Endothelial cell (in vitro differentiated cells): Measurements from ENCODE around the gene ATAD3B. TPM values are rescaled to one million over a fixed set of nuclear protein-coding genes. Genes with fewer than 3 reads are reported as not detected.

Experiments used
- DNase-seq: peaks from one replicate; pipeline ENCODE4 v3.0.0; 2021; ENCODE audit warnings: low spot score
- H3K27ac Mint-ChIP-seq: one replicate; pipeline ENCODE4 v1.8.0; 2021; ENCODE audit warnings: mixed read lengths, inconsistent platforms; ENCODE audit not compliant: unreplicated experiment
- H3K27me3 Mint-ChIP-seq: one replicate; pipeline ENCODE4 v1.8.0; 2021; ENCODE audit warnings: mild to moderate bottlenecking, moderate library complexity, mixed read lengths, inconsistent platforms; ENCODE audit not compliant: unreplicated experiment
- H3K36me3 Mint-ChIP-seq: one replicate; pipeline ENCODE4 v1.8.0; 2021; ENCODE audit warnings: mild to moderate bottlenecking, low read depth, mixed read lengths, inconsistent platforms; ENCODE audit not compliant: unreplicated experiment
- H3K4me1 Mint-ChIP-seq: one replicate; pipeline ENCODE4 v1.8.0; 2021; ENCODE audit warnings: mild to moderate bottlenecking, mixed read lengths, inconsistent platforms; ENCODE audit not compliant: unreplicated experiment
- H3K4me3 Mint-ChIP-seq: one replicate; pipeline ENCODE4 v1.8.0; 2021; ENCODE audit warnings: mild to moderate bottlenecking, mixed read lengths, inconsistent platforms; ENCODE audit not compliant: unreplicated experiment
- H3K9me3 Mint-ChIP-seq: one replicate; pipeline ENCODE4 v1.8.0; 2021; ENCODE audit warnings: mixed read lengths, inconsistent platforms; ENCODE audit not compliant: unreplicated experiment
- CTCF ChIP-seq: fragments of 200-600 bp; sonication (generic); IDR thresholded peaks from one replicate; pipeline ENCODE4 v1.5.0; 2021; ENCODE audit warnings: antibody characterized with exemption; ENCODE audit not compliant: unreplicated experiment
- total RNA-seq: library from RNA; stranded (reverse); fragmentation: NEBNext Ultra II Directional; extraction: Animal tissue kit (Norgen Biotek cat#: 25700); gene quantifications from one replicate; pipeline ENCODE4 v1.2.1, GENCODE V29; 2021; ENCODE audit not compliant: unreplicated experiment

The ATAD3B gene
- total RNA-seq, 1 donor from 2014 or later = 27.2 TPM

GRCh38 chr1:1424707-1425106 lies 46.9 kb upstream of the ATAD3B start:
- Mint-ChIP-seq H3K9me3 (no peaks in the 10 kb centered on the region), H3K27me3 (peaks cover 12% of the 10 kb centered on the region), H3K36me3 (peaks cover 9% of the 10 kb centered on the region), H3K4me1 (peaks cover 19% of the 10 kb centered on the region), H3K4me3 (no peak overlapping the region), H3K27ac (peak overlapping the region; percentile 36)
- TF ChIP-seq CTCF = no peak
- DNase-seq = no peak

- peaks cover 18% of the 10 kb centered on the region for H3K27me3 Mint-ChIP-seq
- no peak for DNase-seq
- H3K9me3 Mint-ChIP-seq = no peaks in the 10 kb centered on the region
- H3K4me1 Mint-ChIP-seq = peaks cover 24% of the 10 kb centered on the region
- H3K27ac Mint-ChIP-seq = no peak overlapping the region
- TF ChIP-seq CTCF = no peak
- peaks cover 9% of the 10 kb centered on the region for H3K36me3 Mint-ChIP-seq
- no peak overlapping the region for H3K4me3 Mint-ChIP-seq
Observed at GRCh38 chr1:1425426-1425752, 46.2 kb upstream of the ATAD3B start.

GRCh38 chr1:1425753-1426495 lies 45.6 kb upstream of the ATAD3B start:
- no peak for TF ChIP-seq CTCF
- Mint-ChIP-seq H3K4me3 (no peak overlapping the region), H3K27me3 (peaks cover 18% of the 10 kb centered on the region), H3K9me3 (no peaks in the 10 kb centered on the region), H3K27ac (no peak overlapping the region), H3K4me1 (peaks cover 24% of the 10 kb centered on the region), H3K36me3 (peaks cover 9% of the 10 kb centered on the region)
- DNase-seq = no peak

GRCh38 chr1:1426496-1427105 lies 45.0 kb upstream of the ATAD3B start:
- no peak for DNase-seq
- no peak overlapping the region for H3K27ac Mint-ChIP-seq
- H3K4me3 Mint-ChIP-seq = no peak overlapping the region
- H3K4me1 Mint-ChIP-seq = peaks cover 26% of the 10 kb centered on the region
- peaks cover 18% of the 10 kb centered on the region for H3K27me3 Mint-ChIP-seq
- TF ChIP-seq CTCF = no peak
- peaks cover 9% of the 10 kb centered on the region for H3K36me3 Mint-ChIP-seq
- no peaks in the 10 kb centered on the region for H3K9me3 Mint-ChIP-seq

- Mint-ChIP-seq H3K4me1 (peaks cover 24% of the 10 kb centered on the region), H3K9me3 (no peaks in the 10 kb centered on the region), H3K36me3 (peaks cover 9% of the 10 kb centered on the region), H3K27me3 (peaks cover 18% of the 10 kb centered on the region), H3K4me3 (no peak overlapping the region), H3K27ac (no peak overlapping the region)
- no peak for TF ChIP-seq CTCF
- DNase-seq = no peak
Observed at GRCh38 chr1:1427106-1427819, 44.3 kb upstream of the ATAD3B start.
